Activated CD4-positive, alpha-beta T cell treated with anti-CD3 and anti-CD28 coated beads for 24 hours (primary cell): ENCODE data around the gene PIGU.

Source experiments
- DNase-seq, 2 donors: peaks; one replicate each; pipeline ENCODE4 v3.0.0-alpha.2; 2020; ENCODE audit warnings: low read depth in 2 of 2

The PIGU gene

GRCh38 chr20:34578521-34578920, 98.4 kb downstream of the PIGU start:
- no peak for DNase-seq

DNA sequence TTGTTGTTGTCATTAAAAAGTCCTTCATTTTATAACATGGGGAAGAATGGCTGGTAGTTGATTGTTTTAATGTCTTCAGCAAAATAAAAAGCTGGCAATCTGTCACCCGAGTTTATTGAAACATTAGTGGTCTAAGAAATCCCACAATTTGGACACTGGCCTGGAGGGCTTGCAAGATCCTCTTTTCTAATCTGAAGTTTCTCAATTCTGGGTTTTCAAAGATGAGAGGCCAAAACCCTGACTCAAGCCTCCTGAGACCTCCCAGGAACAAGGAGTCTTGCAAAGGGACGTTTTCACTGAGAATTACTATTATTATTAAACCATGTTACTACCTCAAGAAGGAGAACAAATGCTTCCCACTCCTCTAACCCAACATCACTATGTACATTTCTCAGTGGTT, 98.9 kb downstream of the PIGU start:
- DNase-seq = no peak

- no peak for DNase-seq
These were observed 99.8 kb downstream of the PIGU start for GRCh38 chr20:34577061-34577460.

GRCh38 chr20:34575756-34576155, 101.1 kb downstream of the PIGU start:
- no peak for DNase-seq

DNA sequence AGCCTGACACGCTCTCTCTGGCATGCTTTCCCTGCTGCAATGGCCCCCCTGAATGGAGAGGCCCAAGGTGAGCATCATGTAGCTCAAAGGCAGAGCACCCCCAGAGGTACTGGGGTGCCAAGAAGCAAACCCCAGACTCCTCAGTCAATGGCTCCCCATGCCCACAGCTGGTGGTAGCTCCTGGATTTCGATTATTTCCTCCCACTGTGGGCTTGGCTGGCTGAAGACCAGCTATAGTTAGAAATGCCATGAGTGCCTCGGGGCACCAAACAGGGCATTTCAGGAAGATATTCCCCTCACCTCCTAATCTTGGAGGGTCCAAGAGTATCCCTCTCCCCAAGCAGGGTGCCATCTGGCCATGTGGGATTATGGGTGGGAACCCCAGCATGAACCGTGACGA, 101.6 kb downstream of the PIGU start:
- DNase-seq = no peak

DNA sequence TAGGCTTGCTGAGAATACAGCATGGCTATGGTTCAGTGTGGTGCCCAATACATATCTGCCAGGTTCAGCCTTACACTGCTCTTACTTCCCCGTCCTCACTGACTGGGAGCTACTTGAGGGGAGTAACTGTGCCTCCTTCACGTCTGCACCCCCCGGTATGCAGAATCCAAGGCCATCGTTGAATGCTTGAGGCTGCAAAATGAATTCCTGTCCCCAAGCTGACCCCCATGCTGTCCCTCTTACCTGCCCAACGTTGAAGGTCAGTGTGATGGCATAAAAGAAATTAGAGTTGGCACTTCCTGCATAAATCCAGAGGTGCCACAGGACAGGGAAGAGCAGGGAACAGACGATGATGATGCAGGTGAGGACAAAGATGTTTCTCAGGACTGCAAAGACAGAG, 102.0 kb downstream of the PIGU start:
- no peak for DNase-seq

DNA sequence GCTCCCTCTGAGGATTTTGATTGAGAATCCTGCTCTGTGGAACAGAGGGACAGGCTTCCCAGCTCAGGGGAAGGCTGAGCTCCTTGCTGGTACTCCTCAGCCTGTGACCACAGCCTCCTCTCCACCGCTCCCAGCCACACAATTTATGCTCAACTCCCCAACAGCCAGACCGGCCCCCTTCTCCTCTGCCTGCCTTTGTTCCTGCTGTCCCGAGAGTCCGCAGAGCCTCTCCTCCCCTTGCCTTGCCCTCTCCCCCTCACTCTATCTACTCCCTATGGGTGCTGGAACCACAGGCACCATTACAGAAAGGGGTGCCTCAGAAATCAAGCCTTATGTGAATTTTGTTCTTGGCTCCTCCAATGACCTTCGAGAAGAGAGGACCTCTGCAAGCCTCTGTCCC, 102.5 kb downstream of the PIGU start:
- DNase-seq = no peak

GRCh38 chr20:34573541-34574300, 103.2 kb downstream of the PIGU start:
- no peak for DNase-seq

DNA sequence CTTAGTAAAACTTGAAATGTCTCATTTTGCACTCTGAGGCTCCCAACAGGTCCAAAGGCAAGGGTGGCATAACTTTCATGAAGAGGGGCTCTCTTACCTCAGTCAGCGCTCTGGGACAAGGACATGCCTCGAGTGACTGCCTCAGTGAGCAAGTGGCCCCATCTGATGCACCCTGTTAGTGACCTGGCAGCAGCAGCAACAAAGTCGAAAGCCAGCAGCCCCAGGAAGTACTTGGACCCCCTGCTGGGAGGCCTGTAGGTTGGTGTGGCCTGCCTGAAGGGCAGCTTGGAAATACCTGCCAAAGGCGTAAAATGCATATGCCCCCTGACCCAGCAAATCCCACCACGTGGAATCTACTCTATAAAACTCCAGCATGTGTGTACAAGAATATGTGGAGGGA, 105.1 kb downstream of the PIGU start:
- DNase-seq = no peak

DNA sequence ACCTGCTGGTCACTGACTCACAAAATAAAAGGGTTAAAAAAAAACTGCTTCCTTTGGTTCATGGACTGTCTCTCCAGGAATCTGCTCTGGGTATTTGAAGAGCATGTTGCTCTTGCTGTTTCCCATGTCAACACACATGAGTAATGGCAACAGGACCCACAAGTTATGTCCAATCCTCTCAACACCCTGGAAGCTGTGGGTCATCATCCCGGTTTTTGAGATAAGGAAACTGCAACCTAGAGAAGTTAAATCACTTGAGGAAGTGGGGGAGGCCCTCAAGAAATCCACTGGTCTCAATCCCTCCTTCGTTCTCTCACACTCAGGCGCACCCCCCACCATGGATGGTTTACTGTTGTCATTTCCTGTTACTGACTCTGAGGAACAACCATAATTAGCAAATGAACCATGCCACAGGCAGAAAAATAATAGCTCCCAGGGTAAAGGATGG, 106.0 kb downstream of the PIGU start:
- no peak for DNase-seq

DNA sequence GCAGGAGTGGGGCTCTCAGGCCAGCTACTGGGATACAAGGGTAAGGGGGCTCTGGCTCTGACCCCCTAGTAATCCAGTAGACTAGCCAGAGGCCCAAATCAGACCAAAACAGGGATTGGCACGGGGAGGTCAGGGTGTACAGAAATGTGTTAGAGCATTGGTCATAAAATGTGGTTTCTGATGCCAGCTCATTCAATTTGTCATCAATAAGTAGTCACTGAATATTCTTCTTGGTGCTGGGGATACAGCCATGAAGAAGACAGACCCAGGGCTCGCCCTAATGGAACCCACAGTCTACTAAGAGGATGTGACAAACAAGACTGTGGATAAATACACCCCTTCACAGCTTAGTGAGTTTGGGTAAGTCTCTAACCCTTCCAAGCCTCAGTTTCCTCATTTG, 107.3 kb downstream of the PIGU start:
- DNase-seq = no peak

- no peak for DNase-seq
These were observed 108.7 kb downstream of the PIGU start for GRCh38 chr20:34567892-34568865.

GRCh38 chr20:34566978-34567891, 109.7 kb downstream of the PIGU start:
- no peak for DNase-seq

GRCh38 chr20:34564833-34565232, 112.1 kb downstream of the PIGU start:
- no peak for DNase-seq

DNA sequence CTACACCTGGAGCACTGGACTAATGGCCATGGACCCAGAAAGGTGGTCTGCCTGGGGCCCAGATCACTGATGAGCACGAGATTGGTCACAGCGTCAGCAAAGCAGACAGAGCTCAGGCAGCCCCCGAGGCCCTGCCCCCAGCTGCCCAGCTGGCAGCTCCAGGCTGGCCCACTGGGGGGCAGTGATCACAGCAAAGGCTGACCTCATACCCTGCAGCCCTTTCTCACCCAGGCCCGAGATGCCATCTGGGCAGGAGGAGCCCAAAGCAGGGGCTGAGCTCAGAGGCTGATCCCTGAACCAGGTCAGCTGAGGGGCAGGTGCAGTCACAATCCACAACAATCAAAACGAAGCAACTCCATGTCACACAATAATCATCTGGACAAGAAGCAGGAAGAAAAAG, 114.3 kb downstream of the PIGU start:
- DNase-seq = no peak

- no peak for DNase-seq
These were observed 115.2 kb downstream of the PIGU start for GRCh38 chr20:34561661-34562060.

DNA sequence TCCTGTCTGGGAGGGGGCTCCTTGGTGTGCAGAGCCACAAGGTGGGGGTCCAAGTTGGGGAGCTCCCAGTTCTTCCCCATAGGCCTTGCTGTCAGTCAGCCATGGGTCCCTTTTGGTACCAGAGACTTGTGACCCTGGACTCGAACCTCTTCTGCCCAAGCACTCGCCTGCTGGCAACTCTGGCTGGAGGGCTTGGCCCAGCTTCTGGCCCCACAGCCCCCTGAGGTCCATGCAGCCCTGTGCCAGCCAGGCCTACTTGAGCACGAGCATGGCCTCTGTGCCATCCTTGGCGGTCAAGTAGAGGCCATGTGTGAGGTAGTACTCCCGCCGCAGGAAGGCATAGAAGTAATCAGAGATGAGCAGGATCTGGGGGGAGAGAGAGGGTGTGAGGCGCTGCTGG, 116.3 kb downstream of the PIGU start:
- no peak for DNase-seq

DNA sequence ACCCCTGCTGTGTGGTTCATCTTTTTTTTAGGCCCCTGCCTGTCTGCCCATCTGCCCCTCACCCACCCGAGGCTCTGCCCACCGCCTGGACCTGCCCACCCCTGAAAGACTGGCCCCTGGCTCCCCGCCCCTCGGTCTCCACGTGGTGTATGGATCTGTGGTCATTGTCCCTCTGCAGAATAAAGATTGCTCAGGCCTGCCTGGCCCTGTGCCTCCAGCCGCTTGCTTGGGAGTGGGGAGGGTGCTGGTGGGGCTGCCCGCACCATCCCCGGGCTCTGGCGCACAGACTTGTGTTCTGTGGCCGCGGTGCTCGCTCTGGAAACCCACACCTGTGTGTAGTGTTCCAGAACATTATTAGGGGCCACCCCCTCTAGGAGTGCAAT, 116.8 kb downstream of the PIGU start:
- DNase-seq = no peak

DNA sequence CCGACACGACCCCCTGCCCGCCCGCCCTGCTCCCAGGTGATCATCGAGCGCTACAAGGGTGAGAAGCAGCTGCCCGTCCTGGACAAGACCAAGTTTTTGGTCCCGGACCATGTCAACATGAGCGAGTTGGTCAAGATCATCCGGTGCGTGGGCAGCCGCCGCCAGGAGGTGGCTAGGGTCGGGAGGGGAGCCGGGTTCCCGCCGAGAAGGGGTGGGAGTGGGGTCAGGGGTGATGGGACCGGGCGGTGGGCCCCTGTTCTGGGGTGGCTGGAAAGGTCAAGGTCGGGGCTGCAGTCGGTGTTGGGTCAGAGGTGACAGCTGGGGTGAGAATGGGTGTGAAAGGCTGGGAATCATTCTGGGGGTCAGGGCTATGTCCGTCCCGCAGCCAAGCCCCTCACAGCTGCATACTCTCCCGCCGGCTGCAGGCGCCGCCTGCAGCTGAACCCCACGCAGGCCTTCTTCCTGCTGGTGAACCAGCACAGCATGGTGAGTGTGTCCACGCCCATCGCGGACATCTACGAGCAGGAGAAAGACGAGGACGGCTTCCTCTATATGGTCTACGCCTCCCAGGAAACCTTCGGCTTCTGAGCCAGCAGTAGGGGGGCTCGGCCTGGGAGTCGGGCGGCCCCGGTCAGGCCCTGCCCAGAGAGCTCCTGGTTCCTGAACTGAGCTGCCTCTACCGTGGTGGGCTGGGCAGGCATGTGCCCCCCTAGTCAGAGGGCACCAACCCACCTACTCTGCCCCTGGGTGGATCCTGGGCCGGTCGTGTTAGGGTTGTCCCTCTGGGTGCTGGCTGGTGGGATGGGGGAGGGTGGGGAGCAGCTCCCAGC, 117.4 kb downstream of the PIGU start:
- no peak for DNase-seq

- DNase-seq = peak; percentile 84 to 86
These were observed 118.3 kb downstream of the PIGU start, which contains the start of gene MAP1LC3A for GRCh38 chr20:34558320-34559218. Gene MAP1LC3A (plus strand): TSS chr20:34558718. CDS start chr20:34558869, 151 bp downstream.
